ENCODE measurements around the gene NOX3. TPM values are rescaled to one million over a fixed set of nuclear protein-coding genes. Genes with fewer than 3 reads are reported as not detected.

Gene NOX3
- total and polyA plus RNA-seq, 2 of the 8 experiments (the other 6 are each of a cell fraction or from before 2014, with no cell fraction given), result not detected

GRCh38 chr6:155473741-155474140 lies 18.1 kb upstream of the NOX3 start:
- H2BK15ac ChIP-seq (ENCODE audit: low read length), result no peak overlapping the region
- H3K27me3 ChIP-seq (replicated peaks in 1 of 4; ENCODE audit: control insufficient read depth in 3 of 4, extremely low read depth in 1 of 4, insufficient read depth in 3 of 4, low read length in 3 of 4), result no peaks in the 10 kb centered on the region
- no peak for FAIRE-seq
- H3K56ac ChIP-seq (replicated peaks; ENCODE audit: insufficient read length, low read depth, low read length), result no peak overlapping the region
- H2AFZ ChIP-seq (ENCODE audit: low read length), result no peak overlapping the region
- no peak overlapping the region for H3K14ac ChIP-seq (ENCODE audit: insufficient read length)
- peaks cover 0 to 5% of the 10 kb centered on the region in 2 experiments; a peak in 1 of 4 replicates for H3K9me3 ChIP-seq (ENCODE audit: insufficient read depth in 2 of 2, low read depth in 1 of 2, low read length in 1 of 2)
- CTCF ChIA-PET (ENCODE audit: partially characterized antibody), result interaction anchor here (1.3 kb wide), 1 partner anchor 22 kb away, joined by 3 read pairs; no protein-coding TSS in a partner anchor
- H2BK20ac ChIP-seq (ENCODE audit: low read length), result no peak overlapping the region
- no peaks in the 10 kb centered on the region for H3K4me1 ChIP-seq (replicated peaks in 1 of 4; ENCODE audit: control insufficient read depth in 3 of 4, insufficient read depth in 4 of 4, low read length in 3 of 4)
- H4K20me1 ChIP-seq (replicated peaks in 1 of 2; ENCODE audit: control insufficient read depth in 1 of 2, insufficient read depth in 2 of 2, low read length in 2 of 2), result no peaks in the 10 kb centered on the region
- H3K4me3 ChIP-seq (ENCODE audit: extremely low read depth in 1 of 4, insufficient read depth in 2 of 4, low read depth in 3 of 4, low read length in 4 of 4), result no peak overlapping the region
- H4K91ac ChIP-seq (replicated peaks; ENCODE audit: insufficient read length, low read length), result no peak overlapping the region
- H2AK5ac ChIP-seq (ENCODE audit: low read depth, low read length), result no peak overlapping the region
- no peak overlapping the region for H3K9ac ChIP-seq (replicated peaks in 1 of 4; ENCODE audit: extremely low read depth in 1 of 4, low read depth in 3 of 4, low read length in 3 of 4)
- no peak overlapping the region for H4K8ac ChIP-seq (ENCODE audit: extremely low read depth, insufficient read depth, low read length)
- H3K23me2 ChIP-seq (ENCODE audit: low read depth, low read length), result no peaks in the 10 kb centered on the region; the same call in 1 of the 2 replicates
- WGBS, 2 experiments (ENCODE audit: extremely low coverage in 1 of 2, insufficient coverage in 1 of 2, insufficient read length in 1 of 2, insufficient replicate concordance in 2 of 2, low coverage in 1 of 2, low lambda C conversion rate in 2 of 2, missing lambda C conversion rate in 1 of 2), result 92% methylated on average over 8 of the region's 8 CpGs; no CpG with 5 or more reads in 1 of the 2 experiments
- H3K27ac ChIP-seq (ENCODE audit: low read depth, low read length), result no peak overlapping the region
- H3K79me1 ChIP-seq (ENCODE audit: low read depth, low read length), result no peaks in the 10 kb centered on the region
- H3K36me3 ChIP-seq (ENCODE audit: control insufficient read depth in 2 of 4, insufficient read depth in 4 of 4, low read length in 3 of 4), result no peaks in the 10 kb centered on the region
- H2BK120ac ChIP-seq (replicated peaks; ENCODE audit: low read depth, low read length), result no peak overlapping the region
- no peak overlapping the region for H3K4me2 ChIP-seq (ENCODE audit: insufficient read depth in 1 of 2, low read depth in 2 of 2, low read length in 2 of 2)
- H3K18ac ChIP-seq (ENCODE audit: extremely low read depth, low read length), result no peak overlapping the region
- no peak overlapping the region for H4K5ac ChIP-seq (ENCODE audit: insufficient read length, low read depth, low read length)
- no peak overlapping the region for H3K23ac ChIP-seq (ENCODE audit: insufficient read length)
- POLR2A ChIA-PET (ENCODE audit: partially characterized antibody), result no interaction called here
- no peak overlapping the region for H2BK5ac ChIP-seq (ENCODE audit: low read depth, low read length)
- H3K79me2 ChIP-seq (ENCODE audit: control insufficient read depth in 1 of 2, insufficient read depth in 2 of 2, low read length in 2 of 2), result no peaks in the 10 kb centered on the region
- H2BK12ac ChIP-seq (ENCODE audit: low read depth, low read length), result no peak overlapping the region
- no peak for DNase-seq (ENCODE audit: low read depth in 1 of 2, low spot score in 2 of 2)
- H3K4ac ChIP-seq (replicated peaks; ENCODE audit: insufficient read length, low read depth, low read length), result no peak overlapping the region
- no peak for TF ChIP-seq POLR2AphosphoS5 (IDR thresholded peaks at IDR 0.05; ENCODE audit: low read depth, low read length)
- TF ChIP-seq HDAC2 (IDR thresholded peaks at IDR 0.05; ENCODE audit: borderline replicate concordance in 1 of 2, low read depth in 2 of 2, low read length in 2 of 2), result no peak
- no peak for TF ChIP-seq ZNF274 (IDR thresholded peaks at IDR 0.05; ENCODE audit: borderline replicate concordance, extremely low read depth, low read length)
- no peak for TF ChIP-seq NANOG (IDR thresholded peaks at IDR 0.05; ENCODE audit: insufficient read depth, low read depth, low read length, poor library complexity, severe bottlenecking)
- no peak for TF ChIP-seq YY1 (IDR thresholded peaks at IDR 0.05; ENCODE audit: low read depth, low read length)
- no peak for TF ChIP-seq RBBP5 (IDR thresholded peaks at IDR 0.05; ENCODE audit: borderline replicate concordance, low read depth, low read length)
- TF ChIP-seq JUND (IDR thresholded peaks at IDR 0.05; ENCODE audit: low read length), result no peak
- no peak for TF ChIP-seq PHF8 (conservative IDR thresholded peaks at IDR 0.05; ENCODE audit: low read depth, low read length)
- TF ChIP-seq SRF (IDR thresholded peaks at IDR 0.05; ENCODE audit: low read depth, low read length), result no peak
- TF ChIP-seq JUN (IDR thresholded peaks at IDR 0.05; ENCODE audit: low read depth, low read length), result no peak
- TF ChIP-seq SIX5 (IDR thresholded peaks at IDR 0.05; ENCODE audit: low read depth, low read length), result no peak
- TF ChIP-seq CTBP2 (IDR thresholded peaks at IDR 0.05; ENCODE audit: borderline replicate concordance, insufficient read depth, insufficient read length, low read length), result no peak
- TF ChIP-seq MAFK (IDR thresholded peaks at IDR 0.05; ENCODE audit: low read depth, low read length), result no peak
- TF ChIP-seq TAF1 (IDR thresholded peaks at IDR 0.05; ENCODE audit: low read depth, low read length), result no peak
- no peak for TF ChIP-seq BACH1 (IDR thresholded peaks at IDR 0.05; ENCODE audit: low read length)
